ENCODE results near the gene PVALEF. TPM values are rescaled to one million over a fixed set of nuclear protein-coding genes. Genes with fewer than 3 reads are reported as not detected.

Gene PVALEF
- total and polyA plus RNA-seq, 2 of the 13 experiments (the other 11 are each of a cell fraction or from before 2014, with no cell fraction given) = 0.18 TPM

- TF ChIP-seq RERE (CRISPR knock-in tag; IDR thresholded peaks at IDR 0.05; ENCODE audit: low read depth) (0 out of 2 replicates have a peak, but pooled peaks have one; percentile 10), GMEB2 (CRISPR knock-in tag; IDR thresholded peaks at IDR 0.05; ENCODE audit: low read depth) (0 out of 2 replicates have a peak, but pooled peaks have one; percentile 37), HMG20A (CRISPR knock-in tag; IDR thresholded peaks at IDR 0.05; ENCODE audit: borderline replicate concordance) (no peak), XRCC5 (optimal IDR thresholded peaks at IDR 0.05; ENCODE audit: low read length) (peak; percentile 36), ZFP36L2 (CRISPR knock-in tag; IDR thresholded peaks at IDR 0.05) (peak; percentile 66; the same call in 1 of the 2 replicates), ZNF883 (CRISPR knock-in tag; IDR thresholded peaks at IDR 0.05; ENCODE audit: not compliant biosample characterization) (peak; percentile 95), ZNF253 (CRISPR knock-in tag; IDR thresholded peaks at IDR 0.05; ENCODE audit: borderline replicate concordance) (no peak), ZNF7 (CRISPR knock-in tag; IDR thresholded peaks at IDR 0.05) (peak; percentile 25; the same call in 1 of the 2 replicates), ZNF274 (CRISPR knock-in tag; IDR thresholded peaks at IDR 0.05) (peak; percentile 99), REL (CRISPR knock-in tag; conservative IDR thresholded peaks at IDR 0.05) (0 out of 2 replicates have a peak, but pooled peaks have one; percentile 72)
- TF ChIP-seq, protein P1, sequence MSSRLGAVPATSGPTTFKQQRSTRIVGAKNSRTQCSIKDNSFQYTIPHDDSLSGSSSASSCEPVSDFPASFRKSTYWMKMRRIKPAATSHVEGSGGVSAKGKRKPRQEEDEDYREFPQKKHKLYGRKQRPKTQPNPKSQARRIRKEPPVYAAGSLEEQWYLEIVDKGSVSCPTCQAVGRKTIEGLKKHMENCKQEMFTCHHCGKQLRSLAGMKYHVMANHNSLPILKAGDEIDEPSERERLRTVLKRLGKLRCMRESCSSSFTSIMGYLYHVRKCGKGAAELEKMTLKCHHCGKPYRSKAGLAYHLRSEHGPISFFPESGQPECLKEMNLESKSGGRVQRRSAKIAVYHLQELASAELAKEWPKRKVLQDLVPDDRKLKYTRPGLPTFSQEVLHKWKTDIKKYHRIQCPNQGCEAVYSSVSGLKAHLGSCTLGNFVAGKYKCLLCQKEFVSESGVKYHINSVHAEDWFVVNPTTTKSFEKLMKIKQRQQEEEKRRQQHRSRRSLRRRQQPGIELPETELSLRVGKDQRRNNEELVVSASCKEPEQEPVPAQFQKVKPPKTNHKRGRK (CRISPR knock-in tag; IDR thresholded peaks at IDR 0.05) = peak; percentile 39; the same call in 1 of the 2 replicates
- TF ChIP-seq, protein P2, sequence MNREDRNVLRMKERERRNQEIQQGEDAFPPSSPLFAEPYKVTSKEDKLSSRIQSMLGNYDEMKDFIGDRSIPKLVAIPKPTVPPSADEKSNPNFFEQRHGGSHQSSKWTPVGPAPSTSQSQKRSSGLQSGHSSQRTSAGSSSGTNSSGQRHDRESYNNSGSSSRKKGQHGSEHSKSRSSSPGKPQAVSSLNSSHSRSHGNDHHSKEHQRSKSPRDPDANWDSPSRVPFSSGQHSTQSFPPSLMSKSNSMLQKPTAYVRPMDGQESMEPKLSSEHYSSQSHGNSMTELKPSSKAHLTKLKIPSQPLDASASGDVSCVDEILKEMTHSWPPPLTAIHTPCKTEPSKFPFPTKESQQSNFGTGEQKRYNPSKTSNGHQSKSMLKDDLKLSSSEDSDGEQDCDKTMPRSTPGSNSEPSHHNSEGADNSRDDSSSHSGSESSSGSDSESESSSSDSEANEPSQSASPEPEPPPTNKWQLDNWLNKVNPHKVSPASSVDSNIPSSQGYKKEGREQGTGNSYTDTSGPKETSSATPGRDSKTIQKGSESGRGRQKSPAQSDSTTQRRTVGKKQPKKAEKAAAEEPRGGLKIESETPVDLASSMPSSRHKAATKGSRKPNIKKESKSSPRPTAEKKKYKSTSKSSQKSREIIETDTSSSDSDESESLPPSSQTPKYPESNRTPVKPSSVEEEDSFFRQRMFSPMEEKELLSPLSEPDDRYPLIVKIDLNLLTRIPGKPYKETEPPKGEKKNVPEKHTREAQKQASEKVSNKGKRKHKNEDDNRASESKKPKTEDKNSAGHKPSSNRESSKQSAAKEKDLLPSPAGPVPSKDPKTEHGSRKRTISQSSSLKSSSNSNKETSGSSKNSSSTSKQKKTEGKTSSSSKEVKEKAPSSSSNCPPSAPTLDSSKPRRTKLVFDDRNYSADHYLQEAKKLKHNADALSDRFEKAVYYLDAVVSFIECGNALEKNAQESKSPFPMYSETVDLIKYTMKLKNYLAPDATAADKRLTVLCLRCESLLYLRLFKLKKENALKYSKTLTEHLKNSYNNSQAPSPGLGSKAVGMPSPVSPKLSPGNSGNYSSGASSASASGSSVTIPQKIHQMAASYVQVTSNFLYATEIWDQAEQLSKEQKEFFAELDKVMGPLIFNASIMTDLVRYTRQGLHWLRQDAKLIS (CRISPR knock-in tag; IDR thresholded peaks at IDR 0.05) = peak; percentile 50; the same call in 1 of the 2 replicates
- TF ChIP-seq, protein P3, sequence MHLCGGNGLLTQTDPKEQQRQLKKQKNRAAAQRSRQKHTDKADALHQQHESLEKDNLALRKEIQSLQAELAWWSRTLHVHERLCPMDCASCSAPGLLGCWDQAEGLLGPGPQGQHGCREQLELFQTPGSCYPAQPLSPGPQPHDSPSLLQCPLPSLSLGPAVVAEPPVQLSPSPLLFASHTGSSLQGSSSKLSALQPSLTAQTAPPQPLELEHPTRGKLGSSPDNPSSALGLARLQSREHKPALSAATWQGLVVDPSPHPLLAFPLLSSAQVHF (CRISPR knock-in tag; IDR thresholded peaks at IDR 0.05) = 0 out of 2 replicates have a peak, but pooled peaks have one; percentile 67
Observed at GRCh38 chr17:81165246-81166032, at the start of gene PVALEF (continued).
